Hepatocyte (in vitro differentiated cells): ENCODE measurements around the gene TWF2.

Source experiments
- EZH2 ChIP-seq: fragments of 200-600 bp; sonication (generic); IDR thresholded peaks from 2 replicates; pipeline ENCODE4 v1.6.1; 2016; ENCODE audit warnings: antibody characterized with exemption, mild to moderate bottlenecking, borderline replicate concordance
- EZH2phosphoT487 ChIP-seq: fragments of 200-600 bp; sonication (generic); IDR thresholded peaks from one replicate; pipeline ENCODE4 v1.6.1; 2018; ENCODE audit warnings: antibody characterized with exemption, mild to moderate bottlenecking, low read depth, moderate library complexity; ENCODE audit not compliant: unreplicated experiment, severe bottlenecking
- TF ChIP-seq, protein P1 (sequence below): fragments of 200-600 bp; sonication (generic); IDR thresholded peaks from 2 replicates; pipeline ENCODE4 v1.5.1; 2016; ENCODE audit warnings: antibody characterized with exemption, mild to moderate bottlenecking; ENCODE audit not compliant: poor library complexity

DNA sequence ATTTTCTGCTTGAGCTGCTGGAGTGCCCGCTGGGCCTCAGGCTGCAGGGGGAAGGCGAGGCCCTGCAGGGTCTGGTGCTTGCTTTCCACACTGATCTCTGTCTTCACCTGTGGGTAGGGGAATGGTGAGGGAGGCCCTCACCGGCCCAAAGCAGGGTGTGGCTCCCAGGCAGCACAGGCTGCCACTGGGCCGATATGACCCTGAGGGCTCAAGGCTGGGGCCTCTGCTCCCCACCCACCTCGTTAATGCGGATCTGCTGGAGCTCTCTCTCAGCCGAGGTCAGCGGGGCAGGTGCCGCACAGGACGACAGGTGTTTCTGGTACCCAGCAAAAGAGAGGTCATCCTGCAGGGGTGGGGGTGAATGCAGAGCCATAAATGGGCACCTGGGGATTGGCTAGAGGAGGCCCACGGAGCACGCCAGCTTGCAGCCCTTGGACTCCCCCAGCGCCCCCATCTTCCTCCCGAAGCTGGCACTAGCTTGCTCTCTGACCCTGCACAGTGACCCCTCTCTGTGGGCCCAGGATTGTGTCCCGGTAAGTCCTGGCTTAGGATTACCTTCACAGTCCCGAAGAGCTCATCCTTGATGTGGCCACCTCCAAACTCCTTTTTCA lies 8.0 kb downstream of the TWF2 start:
- no peak for TF ChIP-seq EZH2
- TF ChIP-seq, protein P1, sequence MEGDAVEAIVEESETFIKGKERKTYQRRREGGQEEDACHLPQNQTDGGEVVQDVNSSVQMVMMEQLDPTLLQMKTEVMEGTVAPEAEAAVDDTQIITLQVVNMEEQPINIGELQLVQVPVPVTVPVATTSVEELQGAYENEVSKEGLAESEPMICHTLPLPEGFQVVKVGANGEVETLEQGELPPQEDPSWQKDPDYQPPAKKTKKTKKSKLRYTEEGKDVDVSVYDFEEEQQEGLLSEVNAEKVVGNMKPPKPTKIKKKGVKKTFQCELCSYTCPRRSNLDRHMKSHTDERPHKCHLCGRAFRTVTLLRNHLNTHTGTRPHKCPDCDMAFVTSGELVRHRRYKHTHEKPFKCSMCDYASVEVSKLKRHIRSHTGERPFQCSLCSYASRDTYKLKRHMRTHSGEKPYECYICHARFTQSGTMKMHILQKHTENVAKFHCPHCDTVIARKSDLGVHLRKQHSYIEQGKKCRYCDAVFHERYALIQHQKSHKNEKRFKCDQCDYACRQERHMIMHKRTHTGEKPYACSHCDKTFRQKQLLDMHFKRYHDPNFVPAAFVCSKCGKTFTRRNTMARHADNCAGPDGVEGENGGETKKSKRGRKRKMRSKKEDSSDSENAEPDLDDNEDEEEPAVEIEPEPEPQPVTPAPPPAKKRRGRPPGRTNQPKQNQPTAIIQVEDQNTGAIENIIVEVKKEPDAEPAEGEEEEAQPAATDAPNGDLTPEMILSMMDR = no peak
- TF ChIP-seq EZH2phosphoT487 = no peak
